Pancreas (tissue), 10 donors: ENCODE results near the gene CCDC127. TPM values are rescaled to one million over a fixed set of nuclear protein-coding genes. Genes with fewer than 3 reads are reported as not detected.
"Not testable (repeated sequence)": the region's sequence is repeated elsewhere in the genome, so short reads cannot be mapped to it uniquely, and the experiment has no call there.

Experiments used
- ATAC-seq, 4 donors: fragments of 200-7000 bp; cut with Tn5 transposase; one replicate each; pipeline versions ENCODE4 v1.8.0 to v1.9.1; 2020; ENCODE audit warnings: mild to moderate bottlenecking in 4 of 4, moderate library complexity in 4 of 4
- DNase-seq, 6 donors: peaks; one replicate each; pipeline ENCODE4 v3.0.0-alpha.2; 2020
- FAIRE-seq: peaks from 2 replicates; lab custom pipeline; 2012; peaks lifted over from hg19 to GRCh38; lab: Jason Lieb, UNC
- H3K27ac ChIP-seq, 4 donors: fragments of 200-600 bp; sonication (generic); 1 replicate in 3 of 4; 2 replicates in 1 of 4; pipeline versions ENCODE4 v1.5.0 to v1.8.0; 2020
- H3K27me3 ChIP-seq, 4 donors: fragments of 200-600 bp; one replicate each; pipeline ENCODE4 v1.8.0; 2021
- H3K36me3 ChIP-seq, 3 donors: fragments of 200-600 bp; sonication (generic) in 1 of 3; one replicate each; pipeline versions ENCODE4 v1.5.0 to v1.8.0; 2020 to 2021
- H3K4me1 ChIP-seq, 3 donors: fragments of 200-600 bp; one replicate each; pipeline ENCODE4 v1.8.0; 2021
- H3K4me3 ChIP-seq, 4 donors: fragments of 200-600 bp; sonication (generic) in 2 of 4; one replicate each; pipeline versions ENCODE4 v1.5.0 to v1.8.0; 2020 to 2021
- H3K9me3 ChIP-seq, 4 donors: fragments of 200-600 bp; one replicate each; pipeline ENCODE4 v1.8.0; 2021
- CTCF ChIP-seq, 4 donors: fragments of 200-600 bp; sonication (generic) in 3 of 4; IDR thresholded peaks; one replicate each; pipeline versions ENCODE4 v1.5.0 to v1.8.0; 2021; ENCODE audit warnings: antibody characterized with exemption in 4 of 4
- WGBS, 2 donors: extraction: QIAGEN DNeasy Blood & Tissue Kit; methylation state at CpG; one replicate each; pipeline ENCODE4 v1.1.7; 2013; 5-methylcytosine and 5-hydroxymethylcytosine counted together
- intact Hi-C, 3 donors: fragments of 100-400 bp; cut with DNase I; formaldehyde crosslinking; loops; one replicate each; pipeline versions ENCODE4 v1.11.1 to v1.14.2; 2022
- polyA plus RNA-seq, 2 donors: library from polyadenylated mRNA; stranded (reverse); fragments of 200-250 nt; gene quantifications; one replicate each; pipeline ENCODE4 v1.2.3, GENCODE V29; 2013
- total RNA-seq, 6 donors: library from RNA; stranded (reverse); fragmentation: NEBNext Ultra II Directional in 4 of 6; extraction: Animal tissue kit (Norgen Biotek cat#: 25700) in 4 of 6; gene quantifications; one replicate each; pipeline versions ENCODE4 v1.2.1 to v1.2.4, GENCODE V29; 2021 to 2023
- donor health status: healthy with polysubstance abuse.
- donor health status: DM: no; HTN: no; CAD: no; lungs with moderate emphysema.
- donor health status: DM: no; HTN: no; CAD: no.
- donor health status: control.
- donor health status: control.
- donor health status: Bipolar disorder and iron deficiency.
- donor health status: DM: yes; HTN: yes; CAD: no.
- donor health status: DM: no; HTN: no; CAD: no.
- donor health status: DM: no; HTN: no; CAD: no.
- donor health status: DM: yes; HTN: yes; CAD: no.

Gene CCDC127
- total and polyA plus RNA-seq, 8 donors, result 1.2 to 3.9 (median 1.9) TPM

GRCh38 chr5:199197-199949 lies 18.6 kb downstream of the CCDC127 start:
- peaks cover 0 to 5% (median 3%) of the 10 kb centered on the region in 3 donors for H3K36me3 ChIP-seq
- no peak for TF ChIP-seq CTCF (IDR thresholded peaks at IDR 0.05)
- FAIRE-seq, result no peak
- H3K4me3 ChIP-seq, result no peak overlapping the region
- intact Hi-C loops, result no loop called here
- DNase-seq, result no peak
- no peaks in the 10 kb centered on the region for H3K4me1 ChIP-seq
- no peak for ATAC-seq
- H3K9me3 ChIP-seq, result no peaks in the 10 kb centered on the region
- H3K27ac ChIP-seq, result no peak overlapping the region
- H3K27me3 ChIP-seq, result no peaks in the 10 kb centered on the region
- 92 to 93% methylated on average over 16 of the region's 16 CpGs for WGBS, 2 donors

- DNase-seq, result peak in 1 of 6 donors; percentile 48
Measured at GRCh38 chr5:198516-199196, 19.3 kb downstream of the CCDC127 start.

GRCh38 chr5:197892-198489 lies 20.0 kb downstream of the CCDC127 start:
- no peak overlapping the region for H3K27ac ChIP-seq
- H3K4me1 ChIP-seq, result no peaks in the 10 kb centered on the region
- H3K36me3 ChIP-seq, result no peaks in the 10 kb centered on the region
- intact Hi-C loops, result no loop called here
- no peaks in the 10 kb centered on the region for H3K9me3 ChIP-seq
- no peak for ATAC-seq
- no peak for TF ChIP-seq CTCF (IDR thresholded peaks at IDR 0.05)
- no peaks in the 10 kb centered on the region for H3K27me3 ChIP-seq
- DNase-seq, result no peak
- 84 to 86% methylated on average over 9 to 12 of the region's 12 CpGs for WGBS, 2 donors
- FAIRE-seq, result no peak
- no peak overlapping the region for H3K4me3 ChIP-seq

More at GRCh38 chr5:198516-199196, 19.3 kb downstream of the CCDC127 start:
- FAIRE-seq, result no peak
- no peak overlapping the region for H3K4me3 ChIP-seq
- H3K27me3 ChIP-seq, result no peaks in the 10 kb centered on the region
- TF ChIP-seq CTCF (IDR thresholded peaks at IDR 0.05), result no peak
- intact Hi-C loops, result no loop called here
- no peaks in the 10 kb centered on the region for H3K4me1 ChIP-seq
- H3K9me3 ChIP-seq, result no peaks in the 10 kb centered on the region
- H3K36me3 ChIP-seq, result no peaks in the 10 kb centered on the region
- ATAC-seq, result no peak
- 93 to 95% methylated on average over 21 of the region's 21 CpGs for WGBS, 2 donors
- H3K27ac ChIP-seq, result no peak overlapping the region

GRCh38 chr5:197031-197430 lies 20.9 kb downstream of the CCDC127 start:
- ATAC-seq, result not testable (repeated sequence)

GRCh38 chr5:196350-196749 lies 21.6 kb downstream of the CCDC127 start:
- Histone ChIP-seq H3K27me3 (no peaks in the 10 kb centered on the region), H3K4me3 (no peak overlapping the region), H3K36me3 (no peaks in the 10 kb centered on the region), H3K9me3 (no peaks in the 10 kb centered on the region), H3K27ac (no peak overlapping the region), H3K4me1 (no peaks in the 10 kb centered on the region)
- TF ChIP-seq CTCF (IDR thresholded peaks at IDR 0.05), result no peak
- WGBS, 2 donors, result 76 to 77% methylated on average over 9 of the region's 10 CpGs
- DNase-seq, result no peak
- FAIRE-seq, result no peak
- intact Hi-C loops, result no loop called here
- ATAC-seq, result no peak

More at GRCh38 chr5:197031-197430, 20.9 kb downstream of the CCDC127 start:
- H3K9me3 ChIP-seq, DNase-seq, intact Hi-C loops, H3K27me3 ChIP-seq, H3K36me3 ChIP-seq, FAIRE-seq, H3K27ac ChIP-seq, H3K4me3 ChIP-seq, H3K4me1 ChIP-seq: not testable (repeated sequence)
- 66 to 70% methylated on average over 18 of the region's 18 CpGs for WGBS, 2 donors
